IPS-18c (cell line): ENCODE measurements around the gene ZPBP2.
"Not testable (repeated sequence)": the region's sequence is repeated elsewhere in the genome, so short reads cannot be mapped to it uniquely, and the experiment has no call there.

Experiments
- H3K4me3 ChIP-seq: 2 replicates; pipeline ENCODE4 v1.7.0; 2013; ENCODE audit warnings: low read depth, mild to moderate bottlenecking, low read length, moderate library complexity; ENCODE audit not compliant: insufficient read depth
- H3K9me3 ChIP-seq: one replicate; pipeline ENCODE4 v1.6.1; 2013; ENCODE audit warnings: mild to moderate bottlenecking, low read length, moderate library complexity; ENCODE audit not compliant: control insufficient read depth, insufficient read depth

The ZPBP2 gene

DNA sequence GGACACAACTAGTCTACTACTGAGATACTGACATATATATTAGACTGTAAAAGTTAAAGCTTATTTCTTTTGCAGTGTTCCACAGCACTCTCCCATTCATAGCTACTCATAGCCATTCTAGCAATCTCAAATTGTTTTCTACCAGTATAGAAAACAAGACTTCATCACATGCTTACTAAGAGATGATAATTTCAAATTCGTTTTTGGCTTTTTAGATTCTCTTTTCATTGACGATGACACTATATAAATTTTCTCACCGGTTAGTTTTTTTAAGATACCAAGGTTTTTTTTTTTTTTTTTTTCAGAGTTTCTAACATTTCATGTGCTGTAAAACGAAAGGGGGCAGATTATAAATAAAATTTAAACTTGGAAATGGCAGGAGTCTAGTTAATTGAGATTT lies 21.8 kb upstream of the ZPBP2 start:
- Histone ChIP-seq H3K9me3 (no peaks in the 10 kb centered on the region), H3K4me3 (no peak overlapping the region)

DNA sequence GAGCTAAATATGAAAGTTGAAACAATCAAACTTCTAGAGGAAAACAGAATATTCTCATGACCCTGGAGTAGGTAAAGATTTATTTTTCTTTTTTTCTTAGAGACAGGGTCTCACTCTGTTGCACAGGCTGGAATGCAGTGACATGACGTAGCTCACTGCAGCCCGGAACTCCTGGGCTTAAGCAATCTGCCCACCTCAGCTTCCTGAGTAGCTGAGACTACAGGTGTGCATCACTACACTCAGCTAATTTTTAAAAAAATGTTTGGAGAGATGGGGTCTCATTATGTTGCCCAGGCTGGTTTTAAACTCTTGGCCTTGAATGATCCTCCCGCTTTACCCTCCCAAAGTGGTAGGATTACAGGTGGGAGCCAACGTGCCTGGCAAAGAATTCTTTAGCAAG lies 19.4 kb upstream of the ZPBP2 start:
- Histone ChIP-seq H3K9me3 (no peaks in the 10 kb centered on the region), H3K4me3 (no peak overlapping the region)

DNA sequence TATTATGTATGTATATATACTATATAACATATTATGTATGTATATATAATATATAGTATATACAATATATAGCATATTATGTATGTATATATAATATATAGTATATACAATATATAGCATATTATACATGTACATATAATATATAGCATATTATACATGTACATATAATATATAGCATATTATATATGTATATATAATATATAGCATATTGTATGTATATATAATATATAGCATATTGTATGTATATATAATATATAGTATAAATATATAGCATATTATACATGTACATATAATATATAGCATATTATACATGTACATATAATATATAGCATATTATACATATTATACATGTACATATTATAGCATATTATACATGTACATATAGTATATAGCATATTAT lies 17.8 kb upstream of the ZPBP2 start:
- H3K9me3 ChIP-seq, H3K4me3 ChIP-seq: not testable (repeated sequence)

DNA sequence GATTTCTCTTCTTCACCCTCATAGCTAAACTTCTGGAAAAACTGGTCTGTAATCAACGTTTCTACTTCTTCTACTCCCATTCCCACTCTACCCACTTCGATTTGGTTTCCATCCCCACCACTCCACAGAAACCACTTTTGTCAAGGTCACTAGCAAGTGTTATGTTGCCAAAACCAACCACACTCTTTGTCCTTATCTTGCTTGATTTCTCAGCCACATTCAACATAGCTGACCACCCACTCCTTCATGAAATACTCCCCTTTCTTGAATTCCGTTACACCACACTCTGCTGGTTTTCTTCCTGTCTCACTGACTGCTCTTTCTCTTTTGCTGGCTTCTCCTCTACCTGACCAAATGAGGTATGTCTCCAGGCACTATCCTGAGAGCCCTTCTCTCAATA lies 15.8 kb upstream of the ZPBP2 start:
- H3K4me3 ChIP-seq, result no peak overlapping the region
- no peaks in the 10 kb centered on the region for H3K9me3 ChIP-seq

DNA sequence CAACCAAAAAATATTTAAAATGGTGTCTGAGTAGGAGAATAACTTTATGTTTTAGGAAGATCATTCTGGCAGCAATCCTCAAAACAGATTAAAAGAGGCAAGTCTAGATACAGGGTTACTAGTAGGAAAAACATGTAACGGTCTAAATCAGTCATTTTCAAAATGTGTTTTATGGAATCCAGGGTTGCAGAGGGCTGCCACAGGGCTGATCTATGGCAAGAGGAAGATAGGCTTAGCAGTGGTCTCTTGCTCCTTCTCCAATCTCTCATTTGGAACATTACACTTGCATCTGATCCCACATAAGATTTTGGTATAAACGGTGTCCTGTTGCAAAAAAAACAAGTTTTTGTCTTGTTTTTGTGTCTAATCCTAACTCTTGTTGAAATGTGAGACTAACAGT lies 13.1 kb upstream of the ZPBP2 start:
- H3K4me3 ChIP-seq, result no peak overlapping the region
- no peaks in the 10 kb centered on the region for H3K9me3 ChIP-seq

DNA sequence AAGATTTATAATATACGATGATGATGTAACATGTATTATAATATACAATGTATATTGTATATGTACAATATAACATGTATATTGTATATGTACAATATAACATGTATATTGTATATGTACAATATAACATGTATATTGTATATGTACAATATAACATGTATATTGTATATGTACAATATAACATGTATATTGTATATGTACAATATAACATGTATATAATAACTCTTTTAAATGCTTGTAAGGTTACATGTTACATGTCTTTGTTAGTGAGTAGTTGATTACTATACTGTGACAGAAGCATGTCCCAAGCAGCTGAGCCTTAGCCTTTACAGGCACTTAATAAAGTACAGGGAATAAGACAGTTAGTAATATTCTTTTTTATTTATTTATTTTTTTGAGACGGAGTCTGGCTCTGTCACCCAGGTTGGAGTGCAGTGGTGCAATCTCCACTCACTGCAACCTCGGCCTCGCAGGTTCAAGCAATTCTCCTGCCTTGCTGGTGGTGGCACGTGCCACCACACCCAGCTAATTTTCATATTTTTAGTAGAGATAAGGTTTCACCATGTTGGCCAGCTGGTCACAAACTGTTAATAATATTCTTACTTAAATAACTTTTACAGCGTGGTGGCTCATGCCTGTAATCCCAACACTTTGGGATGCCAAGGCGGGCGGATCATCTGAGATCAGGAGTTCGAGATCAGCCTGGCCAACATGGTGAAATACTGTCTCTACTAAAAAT lies 11.9 kb upstream of the ZPBP2 start:
- not testable (repeated sequence) for H3K9me3 ChIP-seq, H3K4me3 ChIP-seq

DNA sequence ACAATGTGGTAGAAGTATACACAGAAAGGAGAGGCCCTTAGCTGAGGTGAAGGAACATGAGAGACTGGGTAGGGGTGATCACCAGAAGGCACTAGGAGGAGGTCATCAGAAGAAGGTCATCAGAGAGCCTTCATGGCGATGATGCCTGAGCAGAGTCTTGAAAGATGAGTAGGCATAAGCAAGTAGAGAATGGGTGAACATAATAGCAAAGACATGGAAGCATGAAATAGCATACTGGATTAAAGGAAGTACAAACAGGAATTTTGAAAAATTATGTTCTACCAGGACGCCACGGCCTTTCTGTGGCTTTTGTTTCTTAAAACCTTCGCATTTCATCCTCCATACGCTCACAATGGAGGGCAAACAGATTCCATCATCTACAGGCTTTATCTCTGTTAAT lies 6.8 kb upstream of the ZPBP2 start:
- Histone ChIP-seq H3K9me3 (no peaks in the 10 kb centered on the region), H3K4me3 (no peak overlapping the region)

DNA sequence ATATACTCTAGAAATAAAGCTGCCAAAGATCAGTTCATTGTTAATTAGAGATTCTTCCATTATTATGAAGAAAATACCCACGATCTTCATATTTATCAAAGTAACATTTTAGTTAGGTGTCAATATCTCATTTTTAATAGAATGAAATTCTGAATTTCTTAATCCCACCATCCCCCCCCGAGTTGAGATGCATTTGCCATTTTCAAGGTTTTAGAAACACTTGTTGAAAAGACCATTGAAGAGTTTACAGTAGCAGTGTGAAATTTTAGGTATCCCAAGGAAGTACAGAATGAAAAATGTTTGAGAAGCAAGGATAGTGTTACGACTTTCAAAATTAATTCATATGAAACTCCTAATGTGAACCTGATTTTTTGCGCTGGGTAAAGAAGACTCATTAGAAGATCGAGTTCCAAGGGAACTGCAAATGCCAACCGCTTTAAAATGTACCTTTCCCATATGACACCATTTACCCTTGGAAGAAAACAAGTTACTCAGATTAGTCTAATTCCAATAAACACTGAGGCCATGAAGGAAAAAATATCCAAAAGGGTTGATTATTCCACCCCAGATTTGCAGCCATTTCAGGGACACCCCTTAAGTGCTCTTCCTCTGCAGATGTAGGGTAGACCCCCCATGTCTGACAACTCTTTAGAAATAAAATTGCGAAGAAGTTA lies 4.6 kb upstream of the ZPBP2 start:
- H3K4me3 ChIP-seq, result no peak overlapping the region
- H3K9me3 ChIP-seq, result peaks cover 2% of the 10 kb centered on the region

DNA sequence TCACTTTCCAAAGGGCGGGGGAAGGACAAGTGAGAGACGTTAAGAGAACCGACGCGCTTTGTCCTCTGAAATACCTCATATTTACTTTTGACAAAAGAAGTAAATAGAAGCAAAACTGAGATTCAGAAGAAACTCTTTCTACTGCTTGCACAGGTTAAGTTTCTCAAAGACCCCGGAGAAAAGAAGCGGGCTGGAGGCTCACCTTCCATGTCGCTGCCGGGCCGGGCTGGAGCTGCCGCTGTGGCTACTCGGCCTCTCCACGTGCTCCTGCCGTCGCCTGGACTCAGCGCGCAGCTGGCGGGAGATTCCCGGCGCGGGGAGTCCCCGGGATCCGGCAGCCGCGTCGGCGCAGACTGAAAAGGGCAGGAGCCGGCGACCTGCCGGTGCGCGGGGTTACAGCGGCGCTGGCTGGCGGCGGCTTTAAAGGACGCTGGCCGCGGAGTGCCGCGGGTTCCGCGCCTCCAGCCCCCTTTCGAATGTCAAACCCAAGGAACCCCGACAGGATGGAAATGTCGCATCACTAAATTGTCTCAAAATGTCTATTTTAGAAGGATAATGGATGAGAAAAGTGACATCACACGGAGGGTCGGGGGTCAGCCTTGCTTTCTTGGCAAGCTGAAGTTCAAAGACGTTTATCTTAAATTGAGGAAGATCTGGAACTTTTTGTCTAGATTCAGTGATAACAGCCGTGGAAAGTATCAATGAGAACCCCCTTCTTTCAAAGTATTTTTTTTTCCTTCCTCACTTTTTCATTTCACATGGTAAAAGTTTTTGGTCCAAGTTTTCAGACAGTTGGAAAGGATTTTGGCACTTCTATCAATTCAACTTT lies 3.9 kb upstream of the ZPBP2 start, which contains the start of gene IKZF3:
Gene IKZF3 (minus strand): TSS at position 395 of the 829 bp plus-strand sequence. CDS start 186 bp downstream, at position 209.
- H3K4me3 ChIP-seq, result no peak within 1 kb of the TSS
- peaks cover 2% of the 10 kb centered on the region for H3K9me3 ChIP-seq

DNA sequence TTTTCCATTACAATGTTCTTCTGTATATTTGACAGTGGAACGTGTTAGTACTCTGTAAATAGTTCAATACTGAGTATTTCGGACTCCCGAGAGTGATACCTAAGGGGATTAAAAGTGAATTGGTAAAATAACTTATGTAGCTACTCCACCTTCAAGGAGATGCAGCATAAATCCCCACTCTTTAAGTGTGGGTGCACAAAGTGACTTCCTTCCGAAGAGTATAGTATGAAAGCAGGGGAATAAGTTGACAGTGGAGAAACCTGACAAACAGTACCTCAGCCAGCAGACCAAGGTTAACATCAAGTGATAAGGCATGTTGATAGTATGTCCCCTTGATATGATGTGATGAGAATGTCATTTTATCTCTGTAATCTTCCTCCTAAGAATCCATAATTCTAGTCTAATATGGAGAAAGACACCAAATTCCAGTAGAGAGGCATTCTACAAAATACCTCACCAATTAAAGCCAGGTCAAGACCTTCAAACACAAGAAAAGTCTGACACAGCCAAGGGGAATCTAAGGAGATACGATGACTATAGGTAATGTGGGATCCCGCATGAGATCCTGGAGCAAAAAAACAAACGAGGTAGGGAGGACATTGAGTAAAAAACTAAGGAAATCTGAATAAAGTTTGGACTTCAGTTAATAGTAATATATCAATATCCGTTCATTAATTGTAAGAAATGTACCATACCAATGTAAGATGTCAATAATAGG lies 1.8 kb upstream of the ZPBP2 start:
- H3K4me3 ChIP-seq, result no peak overlapping the region
- peaks cover 2% of the 10 kb centered on the region for H3K9me3 ChIP-seq

DNA sequence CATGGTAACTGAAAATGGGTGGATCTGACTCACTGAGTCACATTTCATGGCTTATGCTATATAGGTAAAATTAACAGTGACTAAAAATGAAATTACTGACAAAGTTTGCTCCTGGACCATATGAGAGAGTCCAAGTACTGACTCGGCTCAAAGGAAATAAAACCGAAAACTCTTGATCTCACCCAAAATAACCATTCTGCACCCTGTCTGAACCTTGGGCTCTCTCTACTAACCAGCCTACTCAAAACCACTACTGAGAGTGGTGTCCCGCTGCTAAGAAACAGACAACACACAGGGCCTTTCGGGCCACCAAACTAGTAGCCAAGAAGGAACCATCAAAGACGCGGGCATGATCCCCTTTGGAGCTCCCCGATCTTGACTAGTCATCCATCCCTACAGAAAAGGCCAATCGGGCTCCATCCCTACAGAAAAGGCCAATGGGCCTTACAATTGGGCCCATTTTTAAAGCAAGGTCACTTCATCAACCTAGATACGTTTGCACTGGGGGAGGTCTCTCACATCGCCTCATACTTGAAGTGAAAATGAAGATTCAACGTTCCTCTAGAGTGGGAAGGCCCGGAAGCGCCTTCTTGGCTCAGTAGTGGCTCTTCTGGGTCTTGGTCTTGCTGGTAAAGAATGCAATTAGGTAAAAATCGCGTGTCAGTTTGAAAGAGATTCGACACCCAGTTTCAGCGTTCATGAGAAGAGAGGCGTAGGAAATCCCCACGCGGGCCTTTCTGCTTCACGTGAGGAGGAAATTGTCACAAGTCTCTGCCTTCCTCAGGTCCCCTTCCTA lies 720 bp upstream of the ZPBP2 start:
- Histone ChIP-seq H3K4me3 (no peak overlapping the region), H3K9me3 (peaks cover 2% of the 10 kb centered on the region)

DNA sequence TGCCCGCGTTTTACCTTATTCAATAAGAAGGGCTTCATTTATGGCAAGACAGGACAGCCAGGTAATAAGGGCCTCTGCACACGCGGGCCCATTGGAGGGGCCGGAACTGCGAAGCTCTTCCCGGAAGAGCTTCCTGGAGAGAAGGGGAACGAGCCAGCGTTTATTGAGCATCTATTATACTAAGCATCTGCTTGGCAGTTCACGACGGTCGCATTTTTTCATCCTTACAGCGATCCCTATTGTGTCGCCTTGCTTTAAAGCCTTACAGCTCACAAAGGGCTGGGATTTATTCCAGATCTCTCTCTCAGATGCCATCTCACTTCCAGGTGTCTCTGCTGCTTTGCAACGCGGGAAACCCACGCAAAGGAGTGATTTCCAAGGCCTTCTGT lies 546 bp downstream of the ZPBP2 start:
- Histone ChIP-seq H3K9me3 (peaks cover 2% of the 10 kb centered on the region), H3K4me3 (no peak overlapping the region)

DNA sequence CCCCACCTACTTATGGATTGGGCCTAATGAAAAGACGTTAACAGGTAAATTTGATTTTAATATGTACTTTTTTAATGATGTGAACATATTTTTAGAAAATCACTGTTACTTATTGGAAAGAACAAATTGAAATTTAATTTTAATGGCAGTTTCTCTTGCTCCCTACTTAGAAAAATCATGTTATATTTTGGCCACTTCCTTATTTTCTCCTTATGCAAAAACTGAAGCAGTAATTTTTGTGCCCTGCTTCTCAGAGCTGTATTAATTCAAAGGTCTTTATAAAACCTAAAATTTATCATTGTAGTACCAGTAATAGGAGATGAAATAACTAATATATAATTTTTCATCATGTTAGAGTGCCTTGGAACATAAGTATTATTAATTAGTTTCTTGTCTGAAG lies 2.8 kb downstream of the ZPBP2 start:
- no peak overlapping the region for H3K4me3 ChIP-seq
- H3K9me3 ChIP-seq, result peaks cover 2% of the 10 kb centered on the region

DNA sequence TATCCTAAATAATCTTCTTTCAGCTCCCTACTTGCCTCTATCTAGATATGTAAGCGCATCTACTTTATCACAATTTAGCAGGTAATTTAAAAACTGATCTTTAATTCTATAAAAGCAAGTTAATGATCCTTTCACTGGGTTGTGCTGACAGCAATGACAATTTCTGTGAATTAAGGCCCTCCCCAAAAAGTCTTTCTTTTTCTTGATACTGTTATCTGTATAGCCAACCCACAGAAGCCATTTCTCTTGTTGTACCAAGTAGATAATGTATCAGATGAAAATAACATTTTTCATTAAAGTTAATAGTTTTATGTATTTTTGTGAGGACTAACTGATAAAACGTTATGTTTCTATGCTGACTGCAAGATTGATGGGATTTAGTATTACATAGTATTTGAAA lies 3.8 kb downstream of the ZPBP2 start:
- no peak overlapping the region for H3K4me3 ChIP-seq
- peaks cover 2% of the 10 kb centered on the region for H3K9me3 ChIP-seq

DNA sequence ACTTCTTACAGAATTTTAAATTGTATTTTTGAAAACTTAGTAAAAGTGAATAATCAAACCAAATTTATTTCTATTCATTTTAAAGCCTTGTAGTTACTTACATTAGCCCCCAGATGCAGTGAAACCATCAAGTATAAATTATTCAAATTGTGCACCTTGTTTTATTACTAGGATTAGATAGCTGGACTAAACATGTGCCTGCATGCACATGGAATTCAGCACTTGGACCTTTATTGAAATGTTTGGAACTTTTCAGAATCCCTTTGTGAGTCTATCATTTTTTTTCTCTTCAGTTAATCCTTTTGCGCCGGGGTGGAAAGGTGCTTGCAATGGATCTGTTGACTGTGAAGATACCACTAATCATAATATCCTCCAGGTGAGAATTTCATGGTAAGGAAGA lies 4.7 kb downstream of the ZPBP2 start:
- no peak overlapping the region for H3K4me3 ChIP-seq

DNA sequence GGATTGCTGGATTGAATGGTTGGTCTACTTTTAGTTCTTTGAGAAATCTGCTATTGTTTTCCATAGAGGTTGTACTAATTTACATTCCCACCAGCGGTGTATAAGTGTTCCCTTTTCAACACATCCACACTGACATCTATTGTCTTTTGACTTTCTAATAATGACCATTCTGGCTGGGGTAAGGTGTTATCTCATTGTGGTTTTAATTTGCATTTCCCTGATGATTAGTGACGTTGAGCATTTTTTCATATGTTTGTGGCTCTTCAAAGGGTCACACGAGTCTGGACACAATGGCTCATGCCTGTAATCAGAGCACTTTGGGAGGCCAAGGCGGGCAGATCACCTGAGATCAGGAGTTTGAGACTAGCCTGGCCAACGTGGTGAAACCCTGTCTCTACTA lies 18.1 kb downstream of the ZPBP2 start:
- H3K9me3 ChIP-seq, H3K4me3 ChIP-seq: not testable (repeated sequence)

More for the DNA sequence above, 4.7 kb downstream of the ZPBP2 start:
- H3K9me3 ChIP-seq, result peaks cover 2% of the 10 kb centered on the region

DNA sequence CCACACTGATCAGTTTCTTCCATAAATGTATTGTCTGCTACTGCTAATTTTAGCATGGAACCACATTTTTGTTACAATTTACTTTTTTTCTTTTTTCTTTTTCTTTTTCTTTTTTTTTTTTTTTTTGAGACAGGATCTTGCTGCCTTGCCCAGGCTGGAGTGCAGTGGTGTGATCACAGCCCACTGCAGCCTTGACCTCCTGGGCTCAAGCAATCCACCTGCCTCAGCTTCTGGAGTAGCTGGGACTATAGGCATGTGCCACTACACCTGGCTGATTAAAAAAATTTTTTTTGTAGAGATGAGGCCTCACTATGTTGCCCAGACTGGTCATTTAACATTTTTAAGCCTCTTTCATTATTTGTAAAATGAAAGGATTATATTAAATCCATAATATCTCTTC lies 19.1 kb downstream of the ZPBP2 start:
- Histone ChIP-seq H3K4me3 (no peak overlapping the region), H3K9me3 (no peaks in the 10 kb centered on the region)
